PC-3 (cell line): ENCODE data around the gene APBA1. TPM values are rescaled to one million over a fixed set of nuclear protein-coding genes. Genes with fewer than 3 reads are reported as not detected.

Source experiments
- ATAC-seq: fragments of 200-7000 bp; cut with Tn5 transposase; 2 replicates; pipeline ENCODE4 v1.9.1; 2020; ENCODE audit warnings: mild to moderate bottlenecking, moderate library complexity
- BruUV-seq: library from RNA; stranded (reverse); fragments of 400-500 nt; replicated peaks from 2 replicates; lab custom pipeline; 2021; lab: Mats Ljungman, UMichigan
- CTCF ChIA-PET: fragments of 300-600 bp; sonication (Branson Sonifier 250); formaldehyde crosslinking; loops from one replicate; lab custom pipeline; 2022; ENCODE audit warnings: antibody characterized with exemption; lab: Charles Lee
- POLR2A ChIA-PET: fragments of 300-600 bp; sonication (Branson Sonifier 250); formaldehyde crosslinking; loops from one replicate; lab custom pipeline; 2022; ENCODE audit warnings: antibody characterized with exemption; ENCODE audit not compliant: unreplicated experiment; lab: Charles Lee
- DNase-seq: peaks from one replicate; pipeline ENCODE4 v3.0.0-alpha.2; 2015
- H2AFZ ChIP-seq: fragments of 300-600 bp; sonication (generic); 2 replicates; pipeline ENCODE4 v1.6.0; 2016; ENCODE audit warnings: antibody characterized with exemption, low read length
- H3F3A ChIP-seq: fragments of 300-600 bp; sonication (generic); one replicate; pipeline ENCODE4 v1.6.0; 2017; ENCODE audit warnings: antibody characterized with exemption, low read length, control low read depth, mild to moderate bottlenecking; ENCODE audit not compliant: unreplicated experiment
- H3K27ac ChIP-seq: fragments of 300-600 bp; sonication (generic); 2 replicates; pipeline ENCODE4 v1.5.1; 2016; ENCODE audit warnings: mild to moderate bottlenecking, low read length
- H3K27me3 ChIP-seq: fragments of 300-600 bp; sonication (generic); 2 replicates; pipeline ENCODE4 v1.6.1; 2016; ENCODE audit warnings: low read length, mixed read lengths
- H3K36me3 ChIP-seq: fragments of 300-600 bp; sonication (generic); 2 replicates; pipeline ENCODE4 v1.6.1; 2016; ENCODE audit warnings: low read depth, mixed run types, low read length, mixed read lengths
- H3K4me1 ChIP-seq: fragments of 300-600 bp; sonication (generic); 2 replicates; pipeline ENCODE4 v1.5.1; 2016; ENCODE audit warnings: low read length; ENCODE audit not compliant: insufficient read depth
- H3K4me2 ChIP-seq: fragments of 300-600 bp; sonication (generic); 2 replicates; pipeline ENCODE4 v1.6.0; 2016; ENCODE audit warnings: low read length
- H3K4me3 ChIP-seq: fragments of 300-600 bp; sonication (generic); 2 replicates; pipeline ENCODE4 v1.5.1; 2016; ENCODE audit warnings: mild to moderate bottlenecking, low read length, mixed read lengths
- H3K79me2 ChIP-seq: fragments of 300-600 bp; sonication (generic); 2 replicates; pipeline ENCODE4 v1.6.1; 2017; ENCODE audit warnings: low read length, mixed read lengths
- H3K9ac ChIP-seq: fragments of 300-600 bp; sonication (generic); 2 replicates; pipeline ENCODE4 v1.6.0; 2016; ENCODE audit warnings: mild to moderate bottlenecking, low read length
- H3K9me2 ChIP-seq: fragments of 300-600 bp; sonication (generic); replicated peaks from 2 replicates; pipeline ENCODE4 v1.6.1; 2016; ENCODE audit warnings: mixed run types, low read length, mixed read lengths
- H3K9me3 ChIP-seq: fragments of 300-600 bp; sonication (generic); 2 replicates; pipeline ENCODE4 v1.6.1; 2016; ENCODE audit warnings: low read length, mixed read lengths
- H4K20me1 ChIP-seq: fragments of 300-600 bp; sonication (generic); 2 replicates; pipeline ENCODE4 v1.6.1; 2016; ENCODE audit warnings: low read length, mixed read lengths
- CTCF ChIP-seq: fragments of 300-600 bp; sonication (generic); conservative IDR thresholded peaks from 2 replicates; pipeline ENCODE4 v1.5.1; 2017; ENCODE audit warnings: antibody characterized with exemption, low read depth, mild to moderate bottlenecking, low read length
- EZH2 ChIP-seq: fragments of 300-600 bp; sonication (generic); IDR thresholded peaks from one replicate; pipeline ENCODE4 v1.6.1; 2017; ENCODE audit warnings: antibody characterized with exemption, mild to moderate bottlenecking, low read length; ENCODE audit not compliant: unreplicated experiment
- EZH2phosphoT487 ChIP-seq: fragments of 300-600 bp; sonication (generic); IDR thresholded peaks from 2 replicates; pipeline ENCODE4 v1.6.1; 2018; ENCODE audit warnings: mild to moderate bottlenecking, antibody characterized with exemption, low read length, borderline replicate concordance
- intact Hi-C: fragments of 100-400 bp; cut with micrococcal nuclease; formaldehyde crosslinking; loops from 2 replicates; pipeline ENCODE4 v1.9.0; 2023
- total RNA-seq: library from RNA; depleted of rRNA; stranded (reverse); fragments of >200 nt; gene quantifications from 2 replicates; pipeline ENCODE4 v1.2.3, GENCODE V29; 2014

APBA1 gene
- total RNA-seq, 1 experiment from 2014 or later = 0.07 TPM

GRCh38 chr9:69697475-69697874 is 25.3 kb upstream of the APBA1 start:
- DNase-seq = no peak
- H3K36me3 ChIP-seq = no peaks in the 10 kb centered on the region; the same call in 1 of the 2 replicates
- no peaks in the 10 kb centered on the region for H3K27me3 ChIP-seq
- H3K4me3 ChIP-seq = no peak overlapping the region
- H4K20me1 ChIP-seq = no peaks in the 10 kb centered on the region
- ChIA-PET POLR2A (no interaction called here), CTCF (no interaction called here)
- intact Hi-C loops = no loop called here
- no peaks in the 10 kb centered on the region for H3K9me2 ChIP-seq
- no peak overlapping the region for H3K27ac ChIP-seq
- H3K9ac ChIP-seq = no peak overlapping the region
- no peaks in the 10 kb centered on the region for H3K9me3 ChIP-seq
- no peak for ATAC-seq
- TF ChIP-seq EZH2 (no peak), CTCF (no peak), EZH2phosphoT487 (no peak)
- H3K4me2 ChIP-seq = no peak overlapping the region
- H3K4me1 ChIP-seq = no peaks in the 10 kb centered on the region
- H2AFZ ChIP-seq = no peak overlapping the region
- no TSS peak for BruUV-seq
- H3F3A ChIP-seq = no peaks in the 10 kb centered on the region
- no peaks in the 10 kb centered on the region for H3K79me2 ChIP-seq

GRCh38 chr9:69696802-69697201 is 24.6 kb upstream of the APBA1 start:
- no peaks in the 10 kb centered on the region for H3K27me3 ChIP-seq
- no peak overlapping the region for H3K4me2 ChIP-seq
- no peak overlapping the region for H2AFZ ChIP-seq
- no peaks in the 10 kb centered on the region for H3K4me1 ChIP-seq
- TF ChIP-seq EZH2phosphoT487 (no peak), CTCF (no peak), EZH2 (no peak)
- no TSS peak for BruUV-seq
- POLR2A ChIA-PET = no interaction called here
- H3K36me3 ChIP-seq = no peaks in the 10 kb centered on the region; the same call in 1 of the 2 replicates
- H3K9ac ChIP-seq = no peak overlapping the region
- no peaks in the 10 kb centered on the region for H3K79me2 ChIP-seq
- H3K4me3 ChIP-seq = no peak overlapping the region
- no peaks in the 10 kb centered on the region for H4K20me1 ChIP-seq
- no peaks in the 10 kb centered on the region for H3K9me2 ChIP-seq
- no peaks in the 10 kb centered on the region for H3F3A ChIP-seq
- CTCF ChIA-PET = no interaction called here
- no peaks in the 10 kb centered on the region for H3K9me3 ChIP-seq
- intact Hi-C loops = no loop called here
- ATAC-seq (no peak), DNase-seq (no peak)
- no peak overlapping the region for H3K27ac ChIP-seq

GRCh38 chr9:69689991-69690538 is 17.9 kb upstream of the APBA1 start:
- Histone ChIP-seq H3K9me2 (no peaks in the 10 kb centered on the region), H3K9ac (no peak overlapping the region), H3K79me2 (no peaks in the 10 kb centered on the region), H3K9me3 (no peaks in the 10 kb centered on the region), H3F3A (no peaks in the 10 kb centered on the region), H3K4me1 (no peaks in the 10 kb centered on the region), H4K20me1 (no peaks in the 10 kb centered on the region), H3K36me3 (no peaks in the 10 kb centered on the region), H3K4me2 (no peak overlapping the region), H3K27ac (no peak overlapping the region), H3K27me3 (no peaks in the 10 kb centered on the region), H3K4me3 (no peak overlapping the region), H2AFZ (no peak overlapping the region)
- DNase-seq (no peak), ATAC-seq (no peak)
- ChIA-PET POLR2A (no interaction called here), CTCF (no interaction called here)
- BruUV-seq = no TSS peak
- intact Hi-C loops = no loop called here
- no peak for TF ChIP-seq CTCF
- no peak for TF ChIP-seq EZH2
- TF ChIP-seq EZH2phosphoT487 = no peak
